ENCODE data around the gene TTC13.

DNA sequence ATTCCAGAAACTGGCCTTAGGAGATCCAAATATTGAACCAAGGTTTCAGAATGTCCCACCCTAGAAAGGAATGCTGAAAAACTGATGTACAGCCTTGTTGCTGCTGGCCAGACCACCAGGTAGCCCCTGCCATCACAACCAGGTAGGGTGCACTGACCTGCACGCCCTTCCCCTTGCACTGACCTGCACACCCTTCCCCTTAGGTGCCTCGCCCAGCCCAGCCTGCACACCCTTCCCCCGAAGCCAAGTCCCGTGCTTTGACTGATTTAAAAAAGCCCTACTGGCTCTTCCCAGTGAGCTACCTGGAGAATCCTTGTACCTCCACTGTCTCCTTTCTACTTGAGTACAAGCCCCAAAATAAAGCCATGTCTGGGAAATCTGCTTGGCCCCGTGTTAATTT is 84.0 kb downstream of the TTC13 start:
- TF ChIP-seq POLR2A (IDR thresholded peaks at IDR 0.05): no peak
- TF ChIP-seq, protein P1, sequence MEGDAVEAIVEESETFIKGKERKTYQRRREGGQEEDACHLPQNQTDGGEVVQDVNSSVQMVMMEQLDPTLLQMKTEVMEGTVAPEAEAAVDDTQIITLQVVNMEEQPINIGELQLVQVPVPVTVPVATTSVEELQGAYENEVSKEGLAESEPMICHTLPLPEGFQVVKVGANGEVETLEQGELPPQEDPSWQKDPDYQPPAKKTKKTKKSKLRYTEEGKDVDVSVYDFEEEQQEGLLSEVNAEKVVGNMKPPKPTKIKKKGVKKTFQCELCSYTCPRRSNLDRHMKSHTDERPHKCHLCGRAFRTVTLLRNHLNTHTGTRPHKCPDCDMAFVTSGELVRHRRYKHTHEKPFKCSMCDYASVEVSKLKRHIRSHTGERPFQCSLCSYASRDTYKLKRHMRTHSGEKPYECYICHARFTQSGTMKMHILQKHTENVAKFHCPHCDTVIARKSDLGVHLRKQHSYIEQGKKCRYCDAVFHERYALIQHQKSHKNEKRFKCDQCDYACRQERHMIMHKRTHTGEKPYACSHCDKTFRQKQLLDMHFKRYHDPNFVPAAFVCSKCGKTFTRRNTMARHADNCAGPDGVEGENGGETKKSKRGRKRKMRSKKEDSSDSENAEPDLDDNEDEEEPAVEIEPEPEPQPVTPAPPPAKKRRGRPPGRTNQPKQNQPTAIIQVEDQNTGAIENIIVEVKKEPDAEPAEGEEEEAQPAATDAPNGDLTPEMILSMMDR (IDR thresholded peaks at IDR 0.05): no peak
